Stimulated activated CD4-positive, alpha-beta T cell treated with anti-CD3 and anti-CD28 coated beads, Interleukin-12 subunit alpha, Interleukin-12 subunit beta, amount 100 ng/mL, for 24 hours (primary cell): ENCODE results near the gene BCAP29.
"Not testable (repeated sequence)": the region's sequence is repeated elsewhere in the genome, so short reads cannot be mapped to it uniquely, and the experiment has no call there.

ENCODE experiments used
- DNase-seq, 2 experiments: peaks; one replicate each; pipeline ENCODE4 v3.0.0-alpha.2; 2020; ENCODE audit warnings: low read depth in 2 of 2

Gene BCAP29

DNA sequence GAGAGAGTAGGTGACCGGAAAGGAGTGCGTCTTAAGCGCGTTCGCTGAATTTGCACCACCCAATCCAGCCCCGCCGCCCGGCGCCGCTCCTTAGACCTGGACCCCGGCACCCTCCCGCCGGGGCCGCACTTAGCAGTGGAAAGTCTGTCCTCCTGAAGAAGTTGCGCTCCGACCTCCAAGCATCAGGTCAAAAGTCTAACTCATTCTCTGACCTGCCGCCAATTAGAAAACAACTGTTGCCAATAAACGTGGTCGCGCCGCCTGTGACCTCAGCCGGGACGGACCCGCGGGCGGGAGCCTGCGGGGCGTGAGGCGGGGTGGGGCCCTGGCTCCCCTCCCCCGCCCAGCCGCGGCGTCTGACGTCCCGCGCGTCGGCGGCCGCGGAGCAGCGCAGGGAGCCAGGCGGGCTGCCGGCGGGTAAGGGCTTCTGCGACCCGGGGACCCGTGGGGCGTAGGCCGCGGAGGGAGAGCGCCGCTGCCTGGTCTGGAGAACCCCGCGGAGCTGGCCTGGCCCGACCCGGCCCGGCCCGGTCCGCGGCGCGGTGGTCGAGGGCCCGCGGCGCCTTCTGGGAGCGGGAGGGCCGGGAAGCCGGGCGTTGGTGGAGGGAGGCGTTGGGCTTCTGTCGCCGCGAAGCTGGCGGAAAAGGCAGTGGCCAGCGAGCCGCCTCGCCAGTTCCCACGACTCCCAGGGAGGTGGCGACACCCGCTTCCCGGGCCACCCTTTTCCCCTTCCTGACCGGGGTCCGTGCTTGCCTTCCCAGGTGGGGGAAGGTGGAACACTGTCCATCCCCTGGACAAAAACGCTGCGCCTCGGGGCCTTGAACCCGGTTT is at the start of gene BCAP29:
TSS of gene BCAP29 (plus strand) at position 362 of the 831 bp plus-strand sequence. CDS start 527 bp downstream, outside the sequence.
- DNase-seq = peak; percentile 41 to 57

GRCh38 chr7:107530751-107531150 is 49.3 kb upstream of the BCAP29 start:
- DNase-seq = no peak

DNA sequence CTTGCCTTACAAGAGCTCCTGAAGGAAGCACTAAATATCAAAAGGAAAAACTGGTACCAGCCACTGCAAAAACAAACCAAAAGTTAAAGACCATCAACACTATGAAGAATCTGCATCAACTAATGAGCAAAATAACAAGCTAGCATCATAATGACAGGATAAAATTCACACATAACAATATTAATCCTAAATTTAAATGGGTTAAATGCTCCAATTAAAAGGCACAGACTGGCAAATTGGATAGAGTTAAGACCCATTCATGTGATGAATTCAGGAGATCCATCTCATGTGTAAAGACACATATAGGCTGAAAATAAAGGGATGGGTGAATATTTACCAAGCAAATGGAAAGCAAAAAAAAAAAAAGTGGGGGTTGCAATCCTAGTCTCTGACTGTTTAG is 45.9 kb upstream of the BCAP29 start:
- DNase-seq = no peak

DNA sequence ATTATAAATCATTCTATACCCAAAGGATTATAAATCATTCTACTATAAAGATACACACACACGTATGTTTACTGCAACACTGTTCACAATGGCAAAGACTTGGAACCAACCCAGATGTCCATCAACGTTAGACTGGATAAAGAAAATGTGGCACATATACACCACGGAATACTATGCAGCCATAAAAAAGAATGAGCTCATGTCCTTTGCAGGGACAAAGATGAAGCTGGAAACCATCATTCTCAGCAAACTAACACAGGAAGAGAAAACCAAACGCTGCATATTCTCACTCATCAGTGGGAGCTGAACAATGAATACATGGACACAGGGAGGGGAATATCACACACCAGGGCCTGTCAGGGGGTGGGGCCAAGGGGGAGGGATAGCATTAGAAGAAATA is 42.8 kb upstream of the BCAP29 start:
- not testable (repeated sequence) for DNase-seq

- DNase-seq = no peak
Observed at GRCh38 chr7:107538001-107538400, 42.0 kb upstream of the BCAP29 start.

GRCh38 chr7:107543338-107543993 is 36.6 kb upstream of the BCAP29 start:
- DNase-seq = no peak

DNA sequence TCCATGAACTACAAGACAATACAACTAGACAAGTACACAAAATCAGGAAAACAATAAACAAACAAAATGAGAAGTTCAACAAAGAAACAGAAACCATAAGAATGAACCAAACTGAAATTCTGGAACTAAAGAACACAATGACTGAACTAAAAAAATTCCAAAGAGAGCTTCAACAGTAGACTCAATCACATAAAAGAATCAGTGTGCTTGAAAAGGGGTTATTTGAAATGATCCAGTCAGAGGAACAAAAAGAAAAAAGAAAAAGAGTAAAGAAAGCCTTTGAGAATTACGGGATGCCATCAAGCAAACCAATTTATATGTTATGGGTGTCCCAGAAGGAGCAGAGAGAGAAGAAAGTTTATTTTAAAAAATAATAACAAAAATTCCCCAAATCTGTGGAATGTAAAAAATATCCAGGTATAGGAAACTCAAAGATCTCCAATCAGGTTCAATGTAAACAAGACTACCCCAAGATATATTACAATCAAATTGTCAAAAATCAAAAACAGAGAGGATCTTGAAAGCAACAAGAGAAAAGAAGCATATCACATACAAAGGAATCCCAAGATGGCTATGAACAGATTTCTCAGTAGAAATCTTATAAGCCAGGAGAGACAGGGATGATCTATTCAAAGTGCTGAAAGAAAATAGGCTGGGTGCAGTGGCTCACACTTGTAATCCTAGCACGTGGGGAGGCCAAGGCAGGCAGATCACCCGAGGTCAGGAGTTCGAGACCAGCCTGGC is 35.0 kb upstream of the BCAP29 start:
- no peak for DNase-seq

DNA sequence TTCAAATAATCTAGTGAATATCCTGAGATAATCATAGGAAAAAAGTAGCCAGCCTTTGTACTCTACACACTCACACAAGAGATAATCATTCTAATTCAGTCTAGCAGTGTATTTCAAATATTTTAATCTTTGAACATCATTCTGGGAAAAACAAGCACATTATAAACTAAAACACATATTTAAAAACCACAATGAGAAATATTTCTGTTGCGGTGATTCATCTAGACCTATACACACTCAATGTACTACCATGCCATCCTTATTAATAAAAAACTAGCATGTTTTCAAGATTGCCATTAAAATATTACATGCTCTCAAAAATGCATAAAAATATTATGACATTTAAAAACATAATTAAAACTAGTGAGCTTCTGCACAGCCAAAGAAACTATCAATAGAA is 28.1 kb upstream of the BCAP29 start:
- no peak for DNase-seq

- no peak for DNase-seq
Observed at GRCh38 chr7:107555893-107556292, 24.2 kb upstream of the BCAP29 start.

GRCh38 chr7:107559864-107560263 is 20.2 kb upstream of the BCAP29 start:
- no peak for DNase-seq

DNA sequence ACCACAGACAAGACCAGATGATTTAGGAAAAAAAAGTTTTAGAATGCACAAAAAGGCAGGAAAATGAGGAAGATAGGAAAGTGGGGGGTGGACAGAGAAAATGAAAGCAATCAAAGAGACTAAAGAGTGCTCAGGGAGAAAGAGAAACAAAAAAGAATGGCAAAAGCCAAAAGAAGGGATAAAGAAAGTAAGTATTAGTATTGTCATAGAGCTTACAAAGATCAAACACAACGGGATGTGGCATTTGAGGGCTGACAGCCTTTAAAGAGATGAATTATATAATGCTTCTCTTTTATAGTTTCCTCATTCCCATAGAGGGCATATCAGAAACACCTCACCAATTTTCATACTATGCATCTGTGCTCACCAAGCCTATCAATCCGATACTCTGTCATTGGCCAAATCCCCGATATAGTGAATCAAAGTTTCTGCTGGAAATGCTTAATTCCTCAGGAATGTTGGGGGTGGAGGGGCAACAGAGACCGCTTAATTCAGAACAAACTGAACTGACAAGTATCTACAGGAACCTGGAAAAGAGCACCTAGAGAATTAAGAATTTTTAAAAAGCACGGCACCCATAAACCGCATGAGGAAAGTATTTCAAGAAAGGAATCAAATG is 19.0 kb upstream of the BCAP29 start:
- DNase-seq = no peak

GRCh38 chr7:107563081-107563774 is 16.8 kb upstream of the BCAP29 start:
- no peak for DNase-seq

GRCh38 chr7:107563775-107564552 is 16.1 kb upstream of the BCAP29 start, which contains the start of the genes COG5 and DUS4L:
Gene COG5, minus strand, starts transcription at chr7:107563920. Its CDS starts 24 bp downstream, at chr7:107563896.
Gene DUS4L, plus strand, starts transcription at chr7:107563971. Its CDS starts 3,100 bp downstream, at chr7:107567071.
- peak; percentile 74 to 81 for DNase-seq

GRCh38 chr7:107564553-107565298 is 15.3 kb upstream of the BCAP29 start:
- no peak for DNase-seq

- DNase-seq = no peak
Observed at GRCh38 chr7:107570298-107570697, 9.7 kb upstream of the BCAP29 start.

DNA sequence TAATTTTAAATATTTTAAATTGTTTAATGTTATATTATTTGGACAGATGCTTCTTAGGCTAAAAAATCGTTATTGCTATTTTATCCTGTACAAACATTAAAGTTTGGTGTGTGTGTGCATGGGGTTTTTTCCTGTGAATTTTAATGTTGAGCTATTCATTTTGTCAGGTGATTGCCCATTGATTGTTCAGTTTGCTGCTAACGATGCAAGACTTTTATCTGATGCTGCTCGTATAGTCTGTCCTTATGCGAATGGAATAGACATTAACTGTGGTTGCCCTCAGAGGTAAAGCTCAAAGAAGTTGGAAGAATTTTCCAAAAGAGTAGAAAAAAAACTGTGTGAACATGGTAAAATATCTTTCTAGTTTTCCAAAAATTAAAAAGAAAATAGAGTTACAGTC is 6.5 kb upstream of the BCAP29 start:
- no peak for DNase-seq

DNA sequence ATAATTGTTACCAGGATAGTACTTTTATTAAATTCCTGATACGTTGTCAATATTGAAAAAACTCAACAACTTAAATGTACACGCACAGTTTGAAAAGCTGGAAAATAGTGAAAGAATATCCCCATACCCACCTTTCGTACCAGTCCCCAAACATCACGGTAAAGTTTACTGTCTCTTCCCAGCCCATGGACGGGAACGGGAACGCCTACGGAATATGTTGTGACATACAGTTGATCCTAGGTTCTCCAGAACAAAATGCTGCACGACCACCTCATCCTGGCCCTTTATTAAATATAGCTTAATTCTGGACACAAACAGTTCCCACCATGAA is 527 bp upstream of the BCAP29 start:
- DNase-seq = no peak

DNA sequence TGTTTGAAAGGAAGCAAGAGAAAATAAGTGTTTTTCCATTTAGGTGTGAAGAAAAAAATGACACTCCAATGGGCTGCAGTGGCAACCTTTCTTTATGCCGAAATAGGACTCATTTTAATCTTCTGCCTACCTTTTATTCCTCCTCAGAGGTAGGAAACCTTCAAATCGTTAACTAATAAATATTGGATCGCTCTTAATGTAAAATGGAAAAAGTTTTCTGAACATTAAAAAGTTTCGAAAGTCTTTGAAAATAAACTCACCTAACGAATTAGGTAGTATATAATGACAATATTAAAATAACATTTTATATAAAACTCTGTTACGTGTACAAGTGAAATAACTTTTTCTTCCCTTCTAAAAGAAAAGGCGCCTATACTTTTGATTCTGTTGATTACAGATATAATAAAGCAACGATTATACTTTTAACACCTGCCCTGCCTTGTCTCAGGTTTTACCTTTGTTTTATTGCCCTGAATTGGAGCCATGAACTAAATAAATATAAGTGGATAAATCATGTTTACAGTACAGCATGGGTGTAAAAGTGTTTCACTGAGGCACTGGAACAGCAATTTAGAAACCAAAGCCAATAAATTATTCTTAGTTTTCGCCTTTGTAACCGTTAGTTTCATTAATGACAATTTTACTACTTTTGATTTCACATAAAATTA is 804 bp downstream of the BCAP29 start:
- DNase-seq = no peak

GRCh38 chr7:107581387-107582013 is 1.5 kb downstream of the BCAP29 start:
- DNase-seq = no peak
